HG03442 (cell line): ENCODE measurements around the gene PYGM.
"Not testable (repeated sequence)": the region's sequence is repeated elsewhere in the genome, so short reads cannot be mapped to it uniquely, and the experiment has no call there.

Source experiments
- ATAC-seq: cut with Tn5 transposase; IDR thresholded peaks from one replicate; pipeline ENCODE4 v1.9.1; 2021; ENCODE audit warnings: mild to moderate bottlenecking, moderate library complexity; ENCODE audit not compliant: unreplicated experiment

The PYGM gene

DNA sequence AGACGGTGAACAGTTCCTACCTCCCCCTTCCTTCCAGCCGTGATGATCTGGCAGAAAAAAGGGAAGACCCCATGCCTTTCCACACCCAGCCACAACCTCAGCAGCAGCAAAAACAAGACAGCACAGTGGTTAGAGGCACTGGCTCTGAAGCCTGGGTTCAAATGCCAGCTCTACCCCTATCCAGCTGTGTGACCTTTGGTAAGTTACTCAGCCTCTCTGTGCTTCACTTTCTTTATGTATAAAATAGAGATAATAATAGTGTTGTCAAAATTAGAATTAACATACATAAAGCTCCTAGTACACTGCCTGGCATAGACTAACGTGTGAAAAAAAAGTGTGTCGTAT lies 41.0 kb downstream of the PYGM start:
- no peak for ATAC-seq

DNA sequence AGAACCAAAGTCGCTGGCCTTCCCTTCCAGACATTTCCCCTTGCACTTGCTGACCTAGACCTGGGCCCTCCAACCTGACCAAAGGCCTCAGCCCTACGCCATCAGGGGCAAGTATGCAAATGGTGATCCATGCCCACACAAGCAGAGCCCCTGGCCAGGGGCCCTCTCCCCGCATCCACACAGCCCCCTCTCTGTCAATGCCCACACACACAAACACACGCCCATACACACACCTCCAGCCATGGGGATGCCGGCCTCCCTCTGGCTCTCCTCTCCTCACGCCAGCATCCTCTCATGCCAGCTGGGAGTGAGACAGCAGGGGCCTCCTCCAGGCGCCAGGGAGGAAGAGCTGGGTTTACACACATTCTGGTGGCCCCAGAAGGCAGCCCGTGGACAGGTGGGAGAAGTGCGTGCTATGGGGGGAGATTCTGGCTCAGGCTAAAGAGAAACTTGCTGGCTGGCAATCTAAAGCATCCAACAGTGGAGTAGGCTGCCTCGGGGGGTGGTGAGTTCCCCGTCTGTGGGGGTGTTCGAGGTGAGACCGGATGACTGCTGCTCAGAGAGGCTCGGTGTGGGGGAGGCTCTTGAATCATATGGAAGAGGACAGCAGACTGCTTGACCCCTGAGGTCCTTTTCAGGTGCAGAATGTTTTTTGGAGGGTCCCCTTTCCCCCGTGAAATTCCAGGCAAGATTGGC lies 41.5 kb downstream of the PYGM start:
- ATAC-seq, result no peak

DNA sequence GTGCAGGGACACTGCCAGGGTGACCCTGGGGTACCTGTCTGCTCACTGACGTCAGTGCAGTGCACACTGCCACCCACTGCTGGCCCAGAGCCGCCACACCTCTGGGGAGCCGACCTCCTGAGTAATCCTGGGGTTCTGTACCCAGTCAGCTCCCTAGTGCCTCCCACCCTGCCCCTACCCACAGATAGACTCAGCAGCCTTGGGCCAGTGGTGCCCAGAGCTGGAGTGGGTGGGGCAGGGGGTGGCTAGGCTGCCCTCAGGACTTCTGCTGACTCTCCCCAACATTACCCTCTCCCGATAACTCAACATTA lies 42.6 kb downstream of the PYGM start:
- ATAC-seq, result no peak

GRCh38 chr11:64716473-64717267 lies 43.1 kb downstream of the PYGM start:
- no peak for ATAC-seq

DNA sequence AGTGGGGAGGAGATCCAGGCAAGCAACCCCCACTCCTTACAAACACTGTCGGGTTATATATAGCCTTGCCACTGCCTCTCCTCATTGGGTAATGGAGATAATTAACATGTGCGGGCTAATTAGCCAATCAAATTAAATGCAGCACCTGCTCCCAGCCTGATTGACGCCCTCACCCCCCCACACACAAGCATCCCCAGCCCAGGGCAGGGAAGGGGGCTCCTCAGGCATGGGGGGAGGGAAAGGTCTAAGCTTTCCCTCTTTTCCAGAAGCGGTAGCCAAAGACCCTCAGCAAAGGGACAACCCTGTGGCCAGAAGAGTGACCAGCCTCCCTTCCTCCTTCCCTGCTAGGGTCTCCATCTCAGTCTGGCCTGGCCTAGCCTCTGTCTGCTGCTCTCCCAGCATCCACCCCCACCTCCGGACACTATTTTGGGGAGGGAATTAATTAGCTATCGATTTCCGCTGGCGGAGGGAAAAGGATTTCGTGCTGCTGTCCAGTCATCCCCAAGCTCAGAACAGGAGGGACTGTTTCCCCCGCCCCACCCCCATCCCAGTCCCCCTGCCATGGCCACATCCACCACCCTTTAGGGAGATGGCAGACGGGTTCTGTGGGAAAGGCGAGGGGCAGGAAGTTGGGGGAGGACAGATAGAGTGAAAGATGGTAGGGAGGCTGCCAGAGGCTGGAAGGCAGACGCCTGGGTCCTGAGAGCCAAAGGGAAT lies 43.9 kb downstream of the PYGM start:
- no peak for ATAC-seq

- no peak for ATAC-seq
Observed at GRCh38 chr11:64715110-64715509, 44.7 kb downstream of the PYGM start.

GRCh38 chr11:64714666-64715065 lies 45.1 kb downstream of the PYGM start:
- ATAC-seq, result no peak

DNA sequence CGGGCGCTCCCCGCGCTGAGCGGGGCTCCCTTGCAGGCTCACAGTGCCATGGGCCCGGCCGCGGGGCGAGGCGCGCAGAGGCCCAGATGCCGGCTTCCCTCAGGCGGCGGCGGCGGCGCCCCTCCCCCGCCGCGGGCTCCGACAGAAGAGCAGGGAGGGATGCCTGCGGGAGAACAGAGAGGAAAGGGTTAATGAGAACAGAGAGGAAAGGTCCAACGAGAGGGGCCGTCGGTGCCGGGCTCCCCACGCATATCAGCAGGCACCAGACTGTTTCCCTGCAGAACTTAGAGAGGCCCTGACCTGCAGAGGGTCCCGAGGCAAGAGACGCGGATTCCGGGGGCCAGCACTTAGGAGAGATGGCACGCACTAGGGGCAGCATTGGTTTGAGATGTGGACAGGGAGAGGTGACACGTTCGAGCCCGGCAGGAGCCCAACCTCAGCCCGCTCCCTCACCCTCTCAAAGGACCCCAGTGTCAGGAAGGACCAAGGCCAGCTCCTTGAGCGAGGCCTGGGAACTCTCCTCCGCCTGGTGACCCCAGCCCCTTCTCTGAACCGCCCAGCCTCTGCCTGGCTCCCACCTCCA lies 45.9 kb downstream of the PYGM start:
- ATAC-seq, result no peak

- no peak for ATAC-seq
Observed at GRCh38 chr11:64713016-64713707, 46.6 kb downstream of the PYGM start.

DNA sequence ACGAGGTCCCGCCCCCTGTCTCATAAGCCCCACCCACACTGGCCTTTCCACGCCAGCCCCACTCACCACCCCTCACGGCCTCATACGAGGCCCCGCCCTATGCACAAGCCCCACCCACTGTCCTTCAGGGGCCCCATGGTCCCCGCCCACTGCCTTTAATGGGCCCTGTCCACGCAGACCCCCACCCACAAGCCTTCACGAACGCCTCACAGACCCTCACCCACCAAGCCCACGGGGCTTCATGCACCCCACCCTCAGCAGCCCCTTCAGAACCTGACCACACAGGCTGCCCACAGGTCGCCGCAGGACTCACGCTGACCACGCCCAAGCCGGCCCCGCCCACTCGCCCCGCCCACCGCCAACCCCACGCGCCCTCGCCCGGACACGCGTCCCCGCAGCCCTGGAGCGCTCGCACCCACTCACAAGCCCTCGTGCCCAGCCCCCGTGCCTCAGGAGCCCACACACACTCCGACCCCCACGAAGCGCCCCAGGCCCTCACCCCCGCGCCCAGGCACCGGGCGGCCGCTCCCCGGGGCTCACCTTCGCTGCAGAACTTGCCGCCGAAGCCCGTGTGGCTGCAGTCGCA lies 47.3 kb downstream of the PYGM start:
- no peak for ATAC-seq

GRCh38 chr11:64711956-64712362 lies 47.8 kb downstream of the PYGM start:
- no peak for ATAC-seq

- ATAC-seq, result no peak
Observed at GRCh38 chr11:64711138-64711955, 48.4 kb downstream of the PYGM start.

DNA sequence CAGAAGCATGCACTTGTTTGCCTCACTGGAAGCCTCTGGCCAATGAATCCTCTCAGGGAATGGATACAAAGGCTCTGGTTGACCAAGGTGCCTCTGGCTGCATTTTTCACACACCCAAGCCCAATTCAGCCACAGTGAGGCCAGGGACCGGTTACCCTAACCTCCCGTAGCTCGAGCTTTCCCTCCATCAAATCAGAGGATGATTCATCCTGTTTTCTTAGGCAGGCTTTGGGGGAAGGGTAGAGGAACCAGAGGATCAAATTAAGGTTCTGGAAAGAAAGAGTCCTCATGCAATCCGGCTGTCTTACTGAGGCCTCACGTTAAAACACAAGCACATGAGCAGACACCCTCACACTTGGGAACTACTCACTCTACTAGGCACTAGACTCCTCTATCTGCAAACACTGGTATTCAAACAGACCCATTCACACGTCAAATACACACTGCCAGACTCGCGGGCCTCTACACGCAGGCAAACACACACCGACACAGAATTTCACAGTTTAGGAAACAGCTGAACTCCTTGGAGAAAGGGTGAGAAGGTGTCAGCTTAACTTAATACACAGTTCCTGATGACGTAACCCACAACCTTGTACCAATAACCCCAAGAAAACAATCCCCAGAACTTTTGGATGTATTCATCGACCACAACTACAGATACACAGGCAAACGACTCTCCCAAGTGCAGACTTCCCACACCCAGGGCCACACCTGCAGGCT lies 49.2 kb downstream of the PYGM start:
- ATAC-seq, result no peak

DNA sequence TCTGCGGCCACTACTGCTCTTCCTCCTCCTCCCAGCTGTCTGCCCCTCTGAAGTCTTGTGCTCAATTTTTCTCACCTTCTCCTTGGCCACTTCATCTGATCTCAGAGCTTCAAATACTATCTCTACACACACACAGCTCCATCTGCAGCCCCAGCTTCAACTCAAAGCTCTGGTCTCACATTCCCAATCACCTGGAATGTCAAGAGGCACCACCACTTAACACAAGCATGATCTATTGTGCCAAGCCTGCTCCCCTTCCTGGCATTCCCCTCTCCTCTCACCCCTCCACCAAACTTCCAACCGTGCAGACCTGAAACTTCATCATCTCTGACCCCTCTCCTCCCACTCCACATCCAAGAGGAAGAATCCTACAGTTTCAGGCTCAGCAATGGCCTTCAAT lies 54.3 kb downstream of the PYGM start:
- no peak for ATAC-seq

- no peak for ATAC-seq
Observed at GRCh38 chr11:64703048-64703447, 56.7 kb downstream of the PYGM start.

DNA sequence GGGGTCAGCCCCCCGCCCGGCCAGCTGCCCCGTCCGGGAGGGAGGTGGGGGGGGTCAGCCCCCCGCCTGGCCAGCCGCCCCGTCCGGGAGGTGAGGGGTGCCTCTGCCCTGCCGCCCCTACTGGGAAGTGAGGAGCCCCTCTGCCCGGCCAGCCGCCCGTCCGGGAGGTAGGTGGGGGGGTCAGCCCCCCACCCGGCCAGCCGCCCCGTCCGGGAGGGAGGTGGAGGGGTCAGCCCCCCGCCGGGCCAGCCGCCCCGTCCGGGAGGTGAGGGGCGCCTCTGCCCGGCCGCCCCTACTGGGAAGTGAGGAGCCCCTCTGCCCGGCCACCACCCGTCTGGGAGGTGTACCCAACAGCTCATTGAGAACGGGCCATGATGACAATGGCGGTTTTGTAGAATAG lies 57.8 kb downstream of the PYGM start:
- ATAC-seq, result not testable (repeated sequence)

GRCh38 chr11:64698427-64698826 lies 61.3 kb downstream of the PYGM start:
- no peak for ATAC-seq

GRCh38 chr11:64697663-64698375 lies 62.0 kb downstream of the PYGM start:
- no peak for ATAC-seq
